CD14-positive monocyte (primary cell): ENCODE results near the gene MAP3K9. TPM values are rescaled to one million over a fixed set of nuclear protein-coding genes. Genes with fewer than 3 reads are reported as not detected.

Experiments
- DNase-seq, 3 donors: peaks; one replicate each; pipeline ENCODE4 v3.0.0-alpha.2; 2011 to 2022
- H2AFZ ChIP-seq: 2 replicates; pipeline ENCODE4 v1.6.0; 2012; ENCODE audit warnings: mild to moderate bottlenecking, low read depth, low read length, inconsistent platforms; ENCODE audit not compliant: insufficient read depth, poor library complexity, severe bottlenecking
- H3K27ac ChIP-seq, 2 donors: 1 replicate in 1 of 2; 2 replicates in 1 of 2; pipeline ENCODE4 v1.5.1; 2012 to 2013; ENCODE audit warnings: low read length in 2 of 2, control low read depth in 1 of 2, inconsistent platforms in 1 of 2, low read depth in 1 of 2, mild to moderate bottlenecking in 1 of 2
- H3K27me3 ChIP-seq, 2 donors: one replicate each; pipeline versions ENCODE4 v1.6.0 to v1.6.1; 2011 to 2013; ENCODE audit warnings: low read length in 2 of 2; ENCODE audit not compliant: control insufficient read depth in 2 of 2, insufficient read depth in 2 of 2
- H3K36me3 ChIP-seq, 2 donors: replicated peaks in 1 of 2; 1 replicate in 1 of 2; 2 replicates in 1 of 2; pipeline versions ENCODE4 v1.5.1 to v1.6.1; 2012 to 2013; ENCODE audit warnings: low read length in 2 of 2, control low read depth in 1 of 2, inconsistent platforms in 1 of 2, mild to moderate bottlenecking in 1 of 2; ENCODE audit not compliant: insufficient read depth in 2 of 2, control insufficient read depth in 1 of 2
- H3K4me1 ChIP-seq, 2 donors: 1 replicate in 1 of 2; 2 replicates in 1 of 2; pipeline versions ENCODE4 v1.5.1 to v1.6.1; 2012 to 2013; ENCODE audit warnings: low read length in 2 of 2, control low read depth in 1 of 2, inconsistent platforms in 1 of 2, mild to moderate bottlenecking in 1 of 2, moderate library complexity in 1 of 2; ENCODE audit not compliant: insufficient read depth in 2 of 2, control insufficient read depth in 1 of 2
- H3K4me2 ChIP-seq: replicated peaks from 2 replicates; pipeline ENCODE3; 2012; ENCODE audit warnings: low read length, moderate library complexity, mild to moderate bottlenecking; ENCODE audit not compliant: poor library complexity, severe bottlenecking; ENCODE audit errors: extremely low read depth
- H3K4me3 ChIP-seq, 3 experiments: fragments of 200-600 bp in 1 of 3; sonication (generic) in 1 of 3; replicated peaks in 1 of 3; 1 replicate in 2 of 3; 2 replicates in 1 of 3; pipeline ENCODE4 v1.5.1; 2011 to 2013; ENCODE audit warnings: low read length in 3 of 3, mild to moderate bottlenecking in 3 of 3, control low read depth in 2 of 3, low read depth in 2 of 3, inconsistent platforms in 1 of 3, moderate library complexity in 1 of 3
- H3K79me2 ChIP-seq: 2 replicates; pipeline ENCODE4 v1.6.0; 2012; ENCODE audit warnings: mild to moderate bottlenecking, control low read depth, inconsistent platforms, low read length, moderate library complexity; ENCODE audit not compliant: insufficient read depth
- H3K9ac ChIP-seq: 2 replicates; pipeline ENCODE4 v1.6.0; 2017; ENCODE audit warnings: low read length, mild to moderate bottlenecking; ENCODE audit not compliant: insufficient read depth, poor library complexity, severe bottlenecking
- H3K9me3 ChIP-seq, 2 donors: replicated peaks in 1 of 2; 1 replicate in 1 of 2; 2 replicates in 1 of 2; pipeline versions ENCODE4 v1.5.1 to v1.6.1; 2012 to 2013; ENCODE audit warnings: low read length in 2 of 2, control low read depth in 1 of 2; ENCODE audit not compliant: control insufficient read depth in 1 of 2, insufficient read depth in 1 of 2
- H4K20me1 ChIP-seq: 2 replicates; pipeline ENCODE4 v1.6.0; 2012; ENCODE audit warnings: mild to moderate bottlenecking, low read length, control low read depth, moderate library complexity; ENCODE audit not compliant: insufficient read depth
- H3K27ac Mint-ChIP-seq, 7 donors: one replicate each; pipeline ENCODE4 v1.8.0; 2020; ENCODE audit warnings: mild to moderate bottlenecking in 7 of 7, mixed read lengths in 7 of 7, moderate library complexity in 6 of 7, inconsistent platforms in 2 of 7
- H3K27me3 Mint-ChIP-seq, 3 donors: one replicate each; pipeline ENCODE4 v1.8.0; 2021 to 2022; ENCODE audit warnings: low read depth in 3 of 3, mild to moderate bottlenecking in 3 of 3, mixed read lengths in 3 of 3, moderate library complexity in 3 of 3, inconsistent platforms in 1 of 3
- H3K36me3 Mint-ChIP-seq, 2 donors: one replicate each; pipeline ENCODE4 v1.8.0; 2020; ENCODE audit warnings: mixed read lengths in 2 of 2, inconsistent platforms in 1 of 2, mild to moderate bottlenecking in 1 of 2
- H3K4me1 Mint-ChIP-seq: one replicate; pipeline ENCODE4 v1.8.0; 2020; ENCODE audit warnings: mild to moderate bottlenecking, mixed read lengths
- H3K4me3 Mint-ChIP-seq, 2 donors: one replicate each; pipeline ENCODE4 v1.8.0; 2020; ENCODE audit warnings: mild to moderate bottlenecking in 2 of 2, mixed read lengths in 2 of 2, moderate library complexity in 1 of 2
- H3K9me3 Mint-ChIP-seq, 7 donors: one replicate each; pipeline ENCODE4 v1.8.0; 2020 to 2022; ENCODE audit warnings: mixed read lengths in 7 of 7, mild to moderate bottlenecking in 6 of 7, moderate library complexity in 6 of 7, inconsistent platforms in 2 of 7
- WGBS: methylation state at CpG from one replicate; pipeline ENCODE4 v1.1.5; 2013; ENCODE audit warnings: missing lambda C conversion rate; ENCODE audit not compliant: insufficient coverage; 5-methylcytosine and 5-hydroxymethylcytosine counted together
- intact Hi-C, 2 donors: fragments of 100-400 bp; cut with micrococcal nuclease; formaldehyde crosslinking; loops; one replicate each; pipeline versions ENCODE4 v1.15.0 to v1.15.1; 2023
- polyA plus RNA-seq, 3 donors: library from polyadenylated mRNA; depleted of rRNA in 1 of 3; unstranded in 2 of 3; stranded (reverse) in 1 of 3; fragments of 300-500 nt in 2 of 3; fragments of >200 nt in 1 of 3; fragmentation: Illumina TruSeq in 2 of 3; gene quantifications; 1 replicate in 2 of 3; 2 replicates in 1 of 3; pipeline ENCODE4 v1.2.3, GENCODE V29; 2012 to 2021
- TF ChIP-seq, protein P1 (sequence below): fragments of 200-600 bp; IDR thresholded peaks from one replicate; pipeline ENCODE4 v1.8.0; 2022; ENCODE audit warnings: antibody characterized with exemption, mild to moderate bottlenecking

MAP3K9 gene
- polyA plus RNA-seq, 3 donors: 0.01 TPM; not detected in 2

DNA sequence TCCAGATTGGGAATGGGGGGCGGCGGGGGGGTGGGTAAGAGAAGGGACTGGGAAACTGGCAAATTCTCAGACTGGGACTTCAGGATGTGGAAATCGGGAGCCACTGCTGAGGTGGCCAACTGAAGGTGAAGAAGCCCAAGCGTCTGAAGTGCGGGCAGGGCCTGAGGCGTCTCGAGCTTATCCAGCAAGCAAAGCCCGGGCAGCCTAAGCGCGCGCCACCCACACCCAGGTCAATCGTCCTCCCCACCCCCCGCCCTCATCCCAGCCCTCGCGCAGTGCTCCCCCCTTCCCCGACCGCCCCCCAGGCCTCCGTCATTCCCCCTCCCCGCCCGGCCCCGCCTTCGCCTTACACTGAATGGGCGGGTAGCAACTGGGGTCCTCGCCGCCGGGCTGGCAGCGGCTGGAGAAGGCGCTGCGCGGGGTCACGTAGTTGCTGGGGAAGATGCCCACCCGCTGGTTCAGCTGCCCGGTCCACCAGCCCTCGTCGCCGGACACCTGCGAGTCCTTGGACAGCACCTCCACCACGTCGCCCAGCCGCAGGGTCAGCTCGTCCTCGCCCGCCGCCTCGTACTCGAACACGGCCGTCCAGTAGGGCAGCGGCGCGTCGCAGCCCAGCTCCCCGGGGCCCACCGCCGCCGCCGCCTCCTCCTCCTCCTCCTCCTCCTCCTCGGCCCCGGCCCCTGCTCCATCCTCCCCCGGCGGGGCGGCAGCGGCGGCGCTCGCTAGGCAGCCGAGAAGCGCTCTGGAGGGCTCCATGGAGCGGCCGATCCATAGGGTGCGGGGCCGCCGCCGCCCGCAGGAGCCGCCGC lies 693 bp downstream of the MAP3K9 start:
- Histone ChIP-seq H3K4me1 (peaks cover 12 to 14% of the 10 kb centered on the region in 2 donors), H3K4me3 (peak overlapping the region; percentile 17 to 78 (median 42)), H3K9me3 (no peaks in the 10 kb centered on the region), H2AFZ (peak overlapping the region; percentile 85), H3K27me3 (peaks cover 39 to 92% of the 10 kb centered on the region in 2 donors), H4K20me1 (no peaks in the 10 kb centered on the region), H3K9ac (no peak overlapping the region), H3K79me2 (no peaks in the 10 kb centered on the region), H3K36me3 (no peaks in the 10 kb centered on the region), H3K4me2 (peak overlapping the region; percentile 88), H3K27ac (no peak overlapping the region)
- Mint-ChIP-seq H3K27me3 (peaks cover 25 to 40% (median 25%) of the 10 kb centered on the region in 3 donors), H3K9me3 (peaks cover 0 to 19% (median 2%) of the 10 kb centered on the region in 7 donors), H3K27ac (peak overlapping the region in 1 of 7 donors; percentile 52), H3K4me1 (peaks cover 15% of the 10 kb centered on the region), H3K36me3 (peaks cover 0 to 8% of the 10 kb centered on the region in 2 donors), H3K4me3 (peak overlapping the region; percentile 70 to 76)
- DNase-seq: no peak
- under 1% methylated on average over 53 of the region's 77 CpGs for WGBS
- intact Hi-C loops: no loop called here
- TF ChIP-seq, protein P1, sequence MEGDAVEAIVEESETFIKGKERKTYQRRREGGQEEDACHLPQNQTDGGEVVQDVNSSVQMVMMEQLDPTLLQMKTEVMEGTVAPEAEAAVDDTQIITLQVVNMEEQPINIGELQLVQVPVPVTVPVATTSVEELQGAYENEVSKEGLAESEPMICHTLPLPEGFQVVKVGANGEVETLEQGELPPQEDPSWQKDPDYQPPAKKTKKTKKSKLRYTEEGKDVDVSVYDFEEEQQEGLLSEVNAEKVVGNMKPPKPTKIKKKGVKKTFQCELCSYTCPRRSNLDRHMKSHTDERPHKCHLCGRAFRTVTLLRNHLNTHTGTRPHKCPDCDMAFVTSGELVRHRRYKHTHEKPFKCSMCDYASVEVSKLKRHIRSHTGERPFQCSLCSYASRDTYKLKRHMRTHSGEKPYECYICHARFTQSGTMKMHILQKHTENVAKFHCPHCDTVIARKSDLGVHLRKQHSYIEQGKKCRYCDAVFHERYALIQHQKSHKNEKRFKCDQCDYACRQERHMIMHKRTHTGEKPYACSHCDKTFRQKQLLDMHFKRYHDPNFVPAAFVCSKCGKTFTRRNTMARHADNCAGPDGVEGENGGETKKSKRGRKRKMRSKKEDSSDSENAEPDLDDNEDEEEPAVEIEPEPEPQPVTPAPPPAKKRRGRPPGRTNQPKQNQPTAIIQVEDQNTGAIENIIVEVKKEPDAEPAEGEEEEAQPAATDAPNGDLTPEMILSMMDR: no peak

DNA sequence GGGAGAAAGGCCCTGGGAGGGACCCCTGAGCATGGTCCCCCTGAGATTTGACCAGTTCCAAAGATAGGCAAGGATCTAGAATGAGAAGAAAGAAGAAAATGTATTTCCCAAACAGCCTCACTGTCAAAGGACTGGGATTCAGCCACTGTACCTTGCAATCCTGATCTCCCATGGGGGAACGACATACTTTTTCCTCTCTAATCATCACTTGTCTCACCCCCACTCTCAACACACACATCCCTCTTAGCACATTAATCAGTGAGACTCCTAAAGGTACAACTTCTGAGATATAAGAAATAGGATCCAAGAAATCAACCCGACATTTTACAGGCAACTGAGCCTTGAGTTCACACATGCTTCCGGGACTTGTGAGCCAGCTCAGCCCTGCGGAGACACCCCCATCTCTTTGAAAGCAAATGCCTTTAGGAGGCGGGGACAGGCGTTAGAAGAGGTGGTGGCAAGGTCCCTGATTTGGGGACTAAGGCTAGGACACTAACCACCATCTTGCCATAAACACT lies 1.4 kb downstream of the MAP3K9 start:
- Histone ChIP-seq H3K4me1 (peaks cover 14 to 18% of the 10 kb centered on the region in 2 donors), H2AFZ (peak overlapping the region; percentile 85), H3K27ac (no peak overlapping the region), H3K36me3 (no peaks in the 10 kb centered on the region), H3K79me2 (no peaks in the 10 kb centered on the region), H3K4me3 (peak overlapping the region in 1 of 3 experiments; percentile 78), H3K9me3 (no peaks in the 10 kb centered on the region), H3K4me2 (peak overlapping the region; percentile 88), H3K9ac (no peak overlapping the region), H4K20me1 (no peaks in the 10 kb centered on the region), H3K27me3 (peaks cover 37 to 88% of the 10 kb centered on the region in 2 donors)
- Mint-ChIP-seq H3K9me3 (peaks cover 0 to 14% (median 2%) of the 10 kb centered on the region in 7 donors), H3K4me3 (peak overlapping the region; percentile 70 to 76), H3K27me3 (peaks cover 24 to 36% (median 25%) of the 10 kb centered on the region in 3 donors), H3K4me1 (peaks cover 21% of the 10 kb centered on the region), H3K27ac (no peak overlapping the region), H3K36me3 (peaks cover 0 to 8% of the 10 kb centered on the region in 2 donors)
- intact Hi-C loops: no loop called here
- WGBS: 43% methylated on average over 1 of the region's 6 CpGs
- no peak for DNase-seq
- TF ChIP-seq, protein P1: no peak
